GM13976 (cell line): ENCODE results near the gene RILP.

ENCODE experiments used
- DNase-seq: peaks from one replicate; pipeline ENCODE4 v3.0.0; 2012; ENCODE audit warnings: low spot score
- CTCF ChIP-seq: IDR thresholded peaks from 2 replicates; pipeline ENCODE4 v1.5.1; 2012; ENCODE audit warnings: borderline replicate concordance, mild to moderate bottlenecking; ENCODE audit not compliant: insufficient read depth; ENCODE audit errors: extremely low read depth, missing control alignments, control extremely low read depth
- in situ Hi-C: fragments of 300-500 bp; cut with MboI; formaldehyde crosslinking; loops from one replicate; pipeline ENCODE4 v1.12.0; 2022; ENCODE audit warnings: low sequenced_read_pairs, mixed read lengths, inconsistent platforms; ENCODE audit not compliant: unreplicated experiment

RILP gene

GRCh38 chr17:1604831-1605528, 44.7 kb downstream of the RILP start:
- TF ChIP-seq CTCF, result no peak
- in situ Hi-C loops, result no loop called here
- DNase-seq, result no peak

GRCh38 chr17:1601571-1601970, 48.1 kb downstream of the RILP start:
- TF ChIP-seq CTCF, result no peak
- in situ Hi-C loops, result no loop called here
- no peak for DNase-seq

- TF ChIP-seq CTCF, result no peak
- in situ Hi-C loops, result no loop called here
- DNase-seq, result no peak
These were observed 51.1 kb downstream of the RILP start for GRCh38 chr17:1598399-1599095.

DNA sequence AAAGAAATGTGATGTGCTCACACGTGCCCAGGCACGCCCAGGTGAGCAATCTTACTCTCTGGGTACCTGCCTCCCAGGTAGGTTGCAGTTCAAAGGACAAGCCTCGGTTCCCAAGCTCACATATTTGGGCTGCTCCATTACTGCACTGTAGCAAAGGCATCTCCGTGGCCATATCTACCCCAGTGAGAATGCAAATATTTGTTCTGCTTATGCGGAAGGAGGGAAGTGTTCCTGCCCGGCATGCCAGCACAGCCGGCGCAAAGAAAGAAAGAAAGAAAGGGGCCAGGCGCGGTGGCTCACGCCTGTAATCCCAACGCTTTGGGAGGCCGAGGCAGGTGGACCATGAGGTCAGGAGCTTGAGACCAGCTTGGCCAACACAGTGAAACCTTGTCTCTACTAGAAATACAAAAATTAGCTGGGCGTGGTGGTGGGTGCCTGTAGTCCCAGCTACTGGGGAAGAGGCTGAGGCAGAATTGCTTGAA, 51.8 kb downstream of the RILP start:
- no peak for DNase-seq
- TF ChIP-seq CTCF, result no peak
- in situ Hi-C loops, result no loop called here
